ENCODE measurements around the gene HSFX2. TPM values are rescaled to one million over a fixed set of nuclear protein-coding genes. Genes with fewer than 3 reads are reported as not detected.
"Not testable (repeated sequence)": the region's sequence is repeated elsewhere in the genome, so short reads cannot be mapped to it uniquely, and the experiment has no call there.

The HSFX2 gene
- polyA plus RNA-seq, 1 donor from 2014 or later = 1.3 TPM

DNA sequence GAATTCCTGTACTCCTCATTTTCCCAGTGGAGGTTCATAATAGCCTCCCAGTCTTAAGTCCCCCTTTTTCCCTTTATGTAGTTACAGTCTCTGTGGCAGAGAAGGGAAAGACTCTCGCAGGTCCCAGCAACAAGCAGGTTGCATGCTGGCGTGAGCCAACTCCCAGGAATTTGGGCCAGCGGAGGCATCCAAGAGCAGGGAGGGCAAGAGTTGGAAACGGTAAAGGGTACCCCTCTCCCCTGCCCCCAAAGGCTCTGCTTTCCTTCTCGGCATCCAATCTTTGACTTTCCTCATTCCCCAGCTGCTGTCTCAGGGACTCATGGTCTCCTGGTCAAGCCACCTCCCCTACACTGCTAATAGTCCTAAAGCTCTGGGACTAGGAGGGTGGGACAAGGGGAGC, 15.4 kb upstream of the HSFX2 start:
- no peaks in the 10 kb centered on the region for H3K9me2 ChIP-seq (ENCODE audit: insufficient read depth, low read length)
- H3K79me2 ChIP-seq (replicated peaks; ENCODE audit: insufficient read depth, low read length) = no peaks in the 10 kb centered on the region
- no peak overlapping the region for H3K4me2 ChIP-seq (ENCODE audit: low read length)
- H3F3A ChIP-seq (ENCODE audit: insufficient read depth, low read length, poor library complexity, severe bottlenecking) = no peaks in the 10 kb centered on the region
- H3K4me3 ChIP-seq (ENCODE audit: low read length) = no peak overlapping the region
- no peaks in the 10 kb centered on the region for H3K27me3 ChIP-seq (ENCODE audit: insufficient read depth, low read depth, low read length)
- H2AFZ ChIP-seq (ENCODE audit: low read depth, low read length) = no peak overlapping the region
- TF ChIP-seq RAD21 (conservative IDR thresholded peaks at IDR 0.05) (no peak), MXI1 (conservative IDR thresholded peaks at IDR 0.05; ENCODE audit: poor library complexity, severe bottlenecking) (no peak), EZH2 (IDR thresholded peaks at IDR 0.05; ENCODE audit: borderline replicate concordance, insufficient read depth, low read length, poor library complexity, severe bottlenecking) (no peak), POLR2AphosphoS5 (IDR thresholded peaks at IDR 0.05) (no peak), EP300 (conservative IDR thresholded peaks at IDR 0.05; ENCODE audit: poor library complexity, severe bottlenecking) (no peak), SMC3 (conservative IDR thresholded peaks at IDR 0.05; ENCODE audit: poor library complexity) (no peak), TAF1 (IDR thresholded peaks at IDR 0.05; ENCODE audit: low read depth) (no peak)
- TF ChIP-seq, protein P1, sequence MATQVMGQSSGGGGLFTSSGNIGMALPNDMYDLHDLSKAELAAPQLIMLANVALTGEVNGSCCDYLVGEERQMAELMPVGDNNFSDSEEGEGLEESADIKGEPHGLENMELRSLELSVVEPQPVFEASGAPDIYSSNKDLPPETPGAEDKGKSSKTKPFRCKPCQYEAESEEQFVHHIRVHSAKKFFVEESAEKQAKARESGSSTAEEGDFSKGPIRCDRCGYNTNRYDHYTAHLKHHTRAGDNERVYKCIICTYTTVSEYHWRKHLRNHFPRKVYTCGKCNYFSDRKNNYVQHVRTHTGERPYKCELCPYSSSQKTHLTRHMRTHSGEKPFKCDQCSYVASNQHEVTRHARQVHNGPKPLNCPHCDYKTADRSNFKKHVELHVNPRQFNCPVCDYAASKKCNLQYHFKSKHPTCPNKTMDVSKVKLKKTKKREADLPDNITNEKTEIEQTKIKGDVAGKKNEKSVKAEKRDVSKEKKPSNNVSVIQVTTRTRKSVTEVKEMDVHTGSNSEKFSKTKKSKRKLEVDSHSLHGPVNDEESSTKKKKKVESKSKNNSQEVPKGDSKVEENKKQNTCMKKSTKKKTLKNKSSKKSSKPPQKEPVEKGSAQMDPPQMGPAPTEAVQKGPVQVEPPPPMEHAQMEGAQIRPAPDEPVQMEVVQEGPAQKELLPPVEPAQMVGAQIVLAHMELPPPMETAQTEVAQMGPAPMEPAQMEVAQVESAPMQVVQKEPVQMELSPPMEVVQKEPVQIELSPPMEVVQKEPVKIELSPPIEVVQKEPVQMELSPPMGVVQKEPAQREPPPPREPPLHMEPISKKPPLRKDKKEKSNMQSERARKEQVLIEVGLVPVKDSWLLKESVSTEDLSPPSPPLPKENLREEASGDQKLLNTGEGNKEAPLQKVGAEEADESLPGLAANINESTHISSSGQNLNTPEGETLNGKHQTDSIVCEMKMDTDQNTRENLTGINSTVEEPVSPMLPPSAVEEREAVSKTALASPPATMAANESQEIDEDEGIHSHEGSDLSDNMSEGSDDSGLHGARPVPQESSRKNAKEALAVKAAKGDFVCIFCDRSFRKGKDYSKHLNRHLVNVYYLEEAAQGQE (IDR thresholded peaks at IDR 0.05; ENCODE audit: borderline replicate concordance) = no peak
- TF ChIP-seq, protein P2, sequence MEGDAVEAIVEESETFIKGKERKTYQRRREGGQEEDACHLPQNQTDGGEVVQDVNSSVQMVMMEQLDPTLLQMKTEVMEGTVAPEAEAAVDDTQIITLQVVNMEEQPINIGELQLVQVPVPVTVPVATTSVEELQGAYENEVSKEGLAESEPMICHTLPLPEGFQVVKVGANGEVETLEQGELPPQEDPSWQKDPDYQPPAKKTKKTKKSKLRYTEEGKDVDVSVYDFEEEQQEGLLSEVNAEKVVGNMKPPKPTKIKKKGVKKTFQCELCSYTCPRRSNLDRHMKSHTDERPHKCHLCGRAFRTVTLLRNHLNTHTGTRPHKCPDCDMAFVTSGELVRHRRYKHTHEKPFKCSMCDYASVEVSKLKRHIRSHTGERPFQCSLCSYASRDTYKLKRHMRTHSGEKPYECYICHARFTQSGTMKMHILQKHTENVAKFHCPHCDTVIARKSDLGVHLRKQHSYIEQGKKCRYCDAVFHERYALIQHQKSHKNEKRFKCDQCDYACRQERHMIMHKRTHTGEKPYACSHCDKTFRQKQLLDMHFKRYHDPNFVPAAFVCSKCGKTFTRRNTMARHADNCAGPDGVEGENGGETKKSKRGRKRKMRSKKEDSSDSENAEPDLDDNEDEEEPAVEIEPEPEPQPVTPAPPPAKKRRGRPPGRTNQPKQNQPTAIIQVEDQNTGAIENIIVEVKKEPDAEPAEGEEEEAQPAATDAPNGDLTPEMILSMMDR (IDR thresholded peaks at IDR 0.05; ENCODE audit: poor library complexity, severe bottlenecking) = no peak
- H3K36me3 ChIP-seq (ENCODE audit: insufficient read depth, low read length) = no peaks in the 10 kb centered on the region
- H3K9me3 ChIP-seq (ENCODE audit: low read length) = no peaks in the 10 kb centered on the region
- no peak overlapping the region for H3K9ac ChIP-seq (ENCODE audit: low read length)
- no peaks in the 10 kb centered on the region for H4K20me1 ChIP-seq (ENCODE audit: insufficient read depth)
- H3K27ac ChIP-seq (ENCODE audit: low read length) = no peak overlapping the region

- Histone ChIP-seq H2AFZ (ENCODE audit: low read depth, low read length) (no peak overlapping the region), H3F3A (ENCODE audit: insufficient read depth, low read length, poor library complexity, severe bottlenecking) (no peaks in the 10 kb centered on the region), H3K27me3 (ENCODE audit: insufficient read depth, low read depth, low read length) (no peaks in the 10 kb centered on the region), H3K9ac (ENCODE audit: low read length) (no peak overlapping the region), H3K27ac (ENCODE audit: low read length) (no peak overlapping the region), H4K20me1 (ENCODE audit: insufficient read depth) (no peaks in the 10 kb centered on the region), H3K9me3 (ENCODE audit: low read length) (no peaks in the 10 kb centered on the region), H3K79me2 (replicated peaks; ENCODE audit: insufficient read depth, low read length) (no peaks in the 10 kb centered on the region), H3K36me3 (ENCODE audit: insufficient read depth, low read length) (no peaks in the 10 kb centered on the region), H3K9me2 (ENCODE audit: insufficient read depth, low read length) (no peaks in the 10 kb centered on the region), H3K4me3 (ENCODE audit: low read length) (no peak overlapping the region), H3K4me2 (ENCODE audit: low read length) (no peak overlapping the region)
- TF ChIP-seq EP300 (conservative IDR thresholded peaks at IDR 0.05; ENCODE audit: poor library complexity, severe bottlenecking) (no peak), RAD21 (conservative IDR thresholded peaks at IDR 0.05) (no peak), TAF1 (IDR thresholded peaks at IDR 0.05; ENCODE audit: low read depth) (no peak), POLR2AphosphoS5 (IDR thresholded peaks at IDR 0.05) (no peak), MXI1 (conservative IDR thresholded peaks at IDR 0.05; ENCODE audit: poor library complexity, severe bottlenecking) (no peak), SMC3 (conservative IDR thresholded peaks at IDR 0.05; ENCODE audit: poor library complexity) (no peak), EZH2 (IDR thresholded peaks at IDR 0.05; ENCODE audit: borderline replicate concordance, insufficient read depth, low read length, poor library complexity, severe bottlenecking) (no peak)
- TF ChIP-seq, protein P1 (IDR thresholded peaks at IDR 0.05; ENCODE audit: borderline replicate concordance) = no peak
- TF ChIP-seq, protein P2 (IDR thresholded peaks at IDR 0.05; ENCODE audit: poor library complexity, severe bottlenecking) = no peak
Observed at GRCh38 chrX:149607699-149608098, 12.6 kb upstream of the HSFX2 start.

- H4K20me1 ChIP-seq (ENCODE audit: insufficient read depth); H3K9ac ChIP-seq (ENCODE audit: low read length); H3K79me2 ChIP-seq (replicated peaks; ENCODE audit: insufficient read depth, low read length); H3K9me2 ChIP-seq (ENCODE audit: insufficient read depth, low read length); H3K4me3 ChIP-seq (ENCODE audit: low read length); H3K27me3 ChIP-seq (ENCODE audit: insufficient read depth, low read depth, low read length); H3F3A ChIP-seq (ENCODE audit: insufficient read depth, low read length, poor library complexity, severe bottlenecking); H2AFZ ChIP-seq (ENCODE audit: low read depth, low read length); H3K36me3 ChIP-seq (ENCODE audit: insufficient read depth, low read length); H3K9me3 ChIP-seq (ENCODE audit: low read length); H3K27ac ChIP-seq (ENCODE audit: low read length); H3K4me2 ChIP-seq (ENCODE audit: low read length): not testable (repeated sequence)
Observed at GRCh38 chrX:149605248-149605885, 10.3 kb upstream of the HSFX2 start.
